ENCODE results near the gene SDF4.

SDF4 gene

DNA sequence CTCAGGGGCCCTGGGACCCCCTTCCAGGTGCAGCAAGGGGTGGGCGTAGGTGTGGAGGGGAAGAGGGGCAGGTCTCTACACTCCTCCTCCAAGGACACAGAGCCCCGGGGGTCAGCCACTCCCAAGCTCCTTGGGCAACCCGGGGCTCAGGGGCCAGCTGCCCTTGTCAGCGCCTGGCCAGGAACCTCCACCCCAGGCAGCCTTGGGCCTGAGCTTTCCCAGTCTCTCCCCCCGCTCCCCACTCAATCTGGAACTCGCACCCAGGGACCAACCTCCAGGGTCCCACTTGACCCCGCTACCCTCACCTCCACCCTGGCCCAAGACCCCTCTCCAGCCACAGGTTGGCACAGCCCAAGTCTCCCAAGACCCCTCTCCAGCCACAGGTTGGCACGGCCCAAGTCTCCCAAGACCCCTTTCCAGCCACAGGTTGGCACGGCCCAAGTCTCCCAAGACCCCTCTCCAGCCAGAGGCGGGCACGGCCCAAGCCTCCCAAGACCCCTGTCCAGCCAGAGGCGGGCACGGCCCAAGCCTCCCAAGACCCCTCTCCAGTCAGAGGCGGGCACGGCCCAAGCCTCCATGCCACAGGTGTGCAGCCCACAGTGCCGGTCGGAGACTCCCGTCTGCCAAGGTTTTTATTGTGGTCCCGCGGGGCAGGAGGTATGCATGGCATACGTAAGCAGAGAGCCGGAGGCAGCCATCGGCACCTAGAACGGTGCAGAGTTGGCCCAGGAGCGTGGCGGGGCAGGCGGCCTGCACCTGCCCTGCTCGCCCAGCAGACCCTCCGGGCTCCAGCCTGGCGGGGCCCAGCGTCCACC lies 20.9 kb downstream of the SDF4 start:
- DNase-seq: no peak

DNA sequence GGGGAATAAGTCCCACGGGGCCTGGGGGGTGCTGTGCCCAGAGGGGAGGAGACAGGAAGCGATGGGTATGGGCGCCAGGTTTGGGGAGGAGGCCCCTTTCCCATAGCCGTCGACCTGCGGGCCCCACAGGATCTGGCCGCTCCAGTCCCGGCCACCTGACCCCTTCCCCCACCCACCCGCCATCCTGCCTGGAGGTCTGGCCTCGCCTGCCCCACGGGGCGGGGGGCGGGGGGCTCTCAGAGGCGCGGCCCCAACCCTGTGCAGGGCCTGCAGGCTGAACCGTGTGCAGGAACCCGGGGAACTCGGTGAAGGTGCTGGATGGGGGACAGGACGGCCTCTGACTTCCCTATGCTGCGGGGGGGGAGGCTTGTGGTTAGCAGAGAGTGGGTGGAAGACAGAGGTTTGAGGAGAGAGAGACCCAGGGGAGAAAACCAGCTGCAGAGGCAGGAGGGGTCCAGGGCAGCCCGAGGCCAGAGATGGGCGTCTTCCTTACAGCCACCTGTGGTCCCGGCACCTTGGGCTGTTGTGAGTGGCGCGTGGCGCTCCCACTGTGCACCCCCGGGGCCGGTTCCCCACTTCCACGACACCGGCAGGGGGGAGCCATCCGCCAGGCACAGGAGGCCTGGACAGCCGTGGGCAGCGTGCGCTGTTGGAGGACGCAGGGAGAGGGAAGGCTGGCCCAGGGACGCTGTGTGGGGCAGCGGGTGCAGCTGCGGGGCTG lies 22.9 kb downstream of the SDF4 start:
- no peak for DNase-seq

DNA sequence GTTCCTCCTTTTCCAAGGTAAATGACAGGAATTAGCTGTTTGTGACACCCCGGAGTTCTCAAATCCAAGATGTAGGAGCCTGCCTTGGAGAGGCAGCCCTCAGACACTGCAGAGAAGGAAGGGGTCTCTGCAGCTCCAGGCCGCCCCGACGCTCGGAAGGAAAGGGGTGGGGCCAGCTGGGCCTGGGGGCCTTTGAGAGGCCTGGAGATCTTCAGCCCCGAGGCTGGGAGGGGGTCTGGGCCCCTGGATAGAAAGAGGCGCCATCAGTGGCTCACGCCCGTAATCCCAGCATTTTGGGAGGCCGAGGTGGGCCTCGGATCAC lies 24.3 kb downstream of the SDF4 start:
- DNase-seq: no peak

DNA sequence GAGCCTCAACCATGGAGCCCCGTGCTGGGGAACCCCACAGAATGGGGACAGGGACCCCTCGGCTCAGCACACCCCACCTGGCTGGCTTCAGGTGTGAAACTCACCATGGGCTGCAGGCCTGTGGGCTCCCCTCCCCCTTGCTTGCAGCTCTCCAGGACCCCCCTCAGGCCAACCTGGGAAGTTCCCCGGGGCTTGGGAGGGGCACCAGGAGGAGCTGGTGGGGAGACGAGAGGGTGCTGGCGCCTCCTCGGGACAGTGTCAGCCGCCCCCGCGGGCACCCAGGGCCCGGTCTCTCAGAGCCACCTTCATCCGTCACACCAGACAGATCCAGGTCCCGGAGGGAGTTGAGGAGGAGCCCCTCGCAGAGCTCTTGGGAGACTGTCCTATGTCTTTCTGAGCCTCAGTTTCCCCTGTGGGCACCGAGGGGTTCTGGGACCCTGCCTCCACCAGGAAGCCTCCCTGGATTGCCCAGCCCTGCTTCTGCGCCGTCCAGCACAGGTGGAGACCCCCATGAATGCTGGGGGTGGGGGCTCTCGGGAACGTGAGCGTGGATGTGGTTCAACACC lies 24.8 kb downstream of the SDF4 start:
- DNase-seq: no peak

DNA sequence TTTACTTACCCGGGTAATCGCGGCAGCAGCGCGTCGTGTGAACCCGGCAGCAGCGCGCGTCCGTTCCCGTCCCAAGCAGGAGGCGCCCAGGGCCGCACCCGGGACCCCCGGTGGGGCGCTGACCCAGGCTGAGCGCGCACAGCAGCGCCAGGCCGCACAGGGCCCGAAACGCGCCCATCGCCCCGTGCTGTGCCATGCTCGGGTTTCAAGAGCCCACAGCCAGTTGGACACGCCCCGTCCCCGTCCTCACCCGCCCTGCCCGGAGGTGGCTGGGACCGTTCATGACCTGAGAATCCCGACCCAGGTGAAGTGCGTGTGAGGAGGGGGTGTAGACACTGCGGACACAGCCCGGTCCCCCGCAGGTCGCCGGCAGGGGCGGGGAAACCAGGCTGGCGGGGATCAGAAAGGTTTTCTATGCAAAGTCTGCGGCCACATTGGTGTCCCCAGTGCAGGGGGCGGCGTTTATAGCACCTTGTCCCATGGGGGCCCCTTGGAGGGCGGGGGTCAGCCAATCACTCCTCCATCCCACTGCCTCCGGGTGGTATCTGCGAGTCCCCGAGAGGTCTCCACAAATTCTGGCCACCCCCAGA lies 25.3 kb downstream of the SDF4 start, which contains the start of gene TNFRSF18:
Gene TNFRSF18 (minus strand): TSS at position 217 of the 590 bp plus-strand sequence. CDS start 21 bp downstream, at position 196.
- no peak for DNase-seq

DNA sequence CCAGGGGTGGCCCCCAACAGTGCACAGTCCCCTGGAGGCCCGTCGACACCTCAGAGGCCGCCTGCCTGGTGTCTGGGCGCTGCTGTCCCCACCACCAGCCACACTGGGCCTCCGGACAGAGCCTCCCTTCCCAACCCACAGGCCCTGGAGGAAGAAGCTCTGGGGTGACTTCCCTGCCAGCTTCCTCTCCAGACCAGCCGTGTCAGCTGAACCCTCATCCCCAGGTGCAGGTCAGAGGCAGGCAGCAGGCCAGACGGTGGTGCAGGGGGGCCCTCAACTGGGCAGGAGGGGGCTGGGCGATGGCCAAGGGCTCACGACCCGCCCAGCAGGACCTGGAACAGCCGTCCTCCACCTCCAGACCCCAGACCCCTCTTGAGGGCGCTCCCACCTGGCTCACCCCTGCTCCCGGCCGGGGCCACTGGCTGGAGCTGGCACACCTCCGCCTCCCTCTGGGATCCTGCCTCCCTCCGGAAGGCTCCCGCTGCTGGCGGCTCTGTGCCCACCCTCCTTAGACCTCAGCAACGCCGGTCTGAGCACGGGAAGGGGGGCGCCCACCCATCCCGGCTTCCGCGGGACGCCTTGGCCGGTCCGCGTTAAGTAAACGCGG lies 25.9 kb downstream of the SDF4 start:
- no peak for DNase-seq

DNA sequence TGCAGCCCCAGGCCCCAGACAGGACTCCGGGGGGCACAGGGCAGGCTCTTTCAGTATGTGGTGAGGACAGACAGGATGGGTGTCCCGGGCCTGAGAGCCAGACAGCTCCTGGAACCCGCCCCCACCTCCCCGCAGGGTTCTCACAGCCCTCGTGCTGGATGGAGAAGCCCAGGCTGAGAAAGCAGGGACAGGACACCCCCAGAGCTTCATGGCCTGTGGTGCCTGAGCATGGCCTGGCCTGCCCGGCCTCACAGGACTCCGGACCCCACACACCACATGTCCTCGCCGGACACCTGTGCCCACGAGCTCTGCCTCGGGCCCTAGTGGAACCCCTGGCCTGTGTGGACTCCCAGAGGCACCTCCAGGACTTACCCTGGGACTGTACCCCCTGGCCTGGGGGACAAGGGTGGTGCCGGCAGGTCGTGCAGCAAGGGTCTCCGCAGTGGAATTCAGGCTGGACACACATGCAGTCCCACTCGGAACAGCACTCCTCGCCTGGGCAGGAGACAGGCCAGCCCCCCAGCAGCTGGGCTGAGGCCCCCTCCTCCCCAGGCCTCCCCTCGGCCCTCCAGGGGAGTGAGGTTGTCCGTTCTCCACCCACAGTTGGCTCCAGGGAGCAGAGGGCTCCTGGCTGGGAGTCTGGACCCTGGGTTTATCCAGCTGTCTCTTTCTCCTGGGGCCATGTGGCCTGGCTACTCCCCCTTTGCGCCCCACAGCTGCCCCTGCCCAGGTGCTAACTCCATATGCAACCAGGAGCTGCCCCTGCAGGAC lies 26.6 kb downstream of the SDF4 start:
- DNase-seq: no peak

DNA sequence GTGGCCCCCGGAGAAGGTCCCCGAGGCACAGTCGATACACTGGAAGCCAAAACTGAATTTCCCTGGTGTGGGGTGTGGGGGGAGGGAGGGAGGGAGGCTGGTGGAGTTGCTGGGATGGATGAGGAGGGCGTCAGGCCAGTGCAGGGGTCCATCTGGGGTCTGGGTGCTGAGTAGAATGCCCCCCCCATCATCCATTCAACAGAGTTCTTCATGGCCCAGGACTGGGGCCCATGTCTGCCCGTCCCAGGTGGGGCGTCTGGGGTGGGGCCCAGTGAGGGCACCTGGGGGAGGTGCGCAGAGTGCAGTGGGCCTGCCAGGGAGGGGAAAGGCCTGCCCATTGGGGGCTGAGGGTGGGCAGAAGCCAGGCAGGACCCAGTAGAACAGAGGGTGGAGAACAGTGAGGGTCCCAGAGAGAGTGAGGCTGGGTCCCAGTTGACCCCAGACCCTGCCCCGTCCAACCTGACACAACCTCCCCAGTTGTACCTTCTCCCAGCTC lies 27.3 kb downstream of the SDF4 start:
- DNase-seq: no peak

DNA sequence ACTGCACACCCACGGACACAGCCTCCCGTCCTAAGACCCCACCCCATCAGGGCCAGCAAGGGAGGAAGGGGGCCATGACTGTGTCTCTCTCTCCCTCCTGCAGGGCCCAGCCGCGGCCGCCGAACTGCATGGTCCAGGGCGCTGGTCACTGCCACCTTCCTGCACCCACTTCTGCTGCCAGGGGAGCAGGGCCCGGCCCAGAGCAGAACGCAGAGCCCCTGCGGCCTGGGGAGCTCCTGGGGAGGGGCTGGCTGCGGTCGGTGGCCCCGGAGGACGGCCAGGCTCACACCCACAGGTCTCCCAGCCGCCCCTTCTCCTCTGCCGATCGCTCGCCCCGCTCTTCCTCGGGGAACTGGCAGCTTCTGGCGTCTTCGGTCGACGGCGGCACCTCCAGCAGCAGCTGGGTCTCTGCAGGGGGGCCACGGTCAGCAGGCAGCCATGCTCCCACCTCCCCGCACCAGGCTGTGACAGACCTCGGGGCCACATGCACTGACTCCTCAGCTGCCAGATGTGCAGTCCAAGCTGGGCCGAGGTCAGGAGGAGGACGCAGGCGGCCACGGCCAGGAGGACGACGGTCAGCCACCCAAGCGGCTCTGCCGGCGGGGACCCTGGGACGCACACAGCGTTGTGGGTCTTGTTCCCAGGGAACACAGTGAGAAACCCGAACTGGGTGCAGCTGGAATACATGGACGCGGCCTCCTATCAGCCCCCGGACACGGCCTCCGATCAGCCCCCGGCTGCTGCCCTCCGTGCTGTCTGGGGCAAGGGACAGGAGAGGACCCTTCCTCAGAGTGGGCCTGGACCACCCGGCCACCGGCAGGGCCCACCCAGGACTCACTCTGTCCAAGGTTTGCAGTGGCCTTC lies 28.0 kb downstream of the SDF4 start:
- DNase-seq: no peak

DNA sequence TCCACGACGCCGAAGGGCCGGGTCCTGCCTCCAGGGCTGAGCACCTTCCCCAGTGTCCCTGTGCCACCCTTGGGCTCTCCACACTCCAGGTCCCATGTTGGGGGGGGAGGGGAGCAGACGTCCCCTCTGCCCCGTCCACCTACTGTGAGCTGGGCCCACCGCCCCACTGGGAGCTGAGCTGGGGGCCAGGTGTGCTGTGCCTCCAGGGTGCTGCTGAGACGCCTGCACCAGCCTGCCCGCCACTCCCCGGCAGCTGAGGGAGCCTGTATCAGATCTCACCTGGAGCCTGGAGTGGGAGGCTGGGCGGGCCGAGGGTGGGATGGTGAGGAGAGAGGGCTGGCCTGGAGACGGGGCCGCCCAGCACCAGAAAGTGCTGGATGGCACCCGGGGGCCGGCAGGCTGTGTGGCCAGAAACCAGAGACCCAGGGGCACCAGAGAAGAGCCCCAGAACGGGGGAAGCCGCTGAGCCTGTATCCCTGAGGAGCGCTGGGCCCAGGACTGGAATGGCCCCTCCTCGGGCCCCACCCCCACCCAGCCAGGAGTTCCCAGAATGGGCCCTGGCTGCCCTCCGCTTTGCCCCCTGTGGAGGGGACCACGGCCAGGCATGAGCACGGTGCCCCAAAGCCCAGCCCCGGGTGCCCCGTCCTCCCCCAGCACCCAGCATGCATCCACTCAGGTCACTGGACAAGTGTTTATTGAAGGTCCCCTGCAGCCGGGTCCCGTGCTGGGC lies 28.8 kb downstream of the SDF4 start:
- DNase-seq: no peak

DNA sequence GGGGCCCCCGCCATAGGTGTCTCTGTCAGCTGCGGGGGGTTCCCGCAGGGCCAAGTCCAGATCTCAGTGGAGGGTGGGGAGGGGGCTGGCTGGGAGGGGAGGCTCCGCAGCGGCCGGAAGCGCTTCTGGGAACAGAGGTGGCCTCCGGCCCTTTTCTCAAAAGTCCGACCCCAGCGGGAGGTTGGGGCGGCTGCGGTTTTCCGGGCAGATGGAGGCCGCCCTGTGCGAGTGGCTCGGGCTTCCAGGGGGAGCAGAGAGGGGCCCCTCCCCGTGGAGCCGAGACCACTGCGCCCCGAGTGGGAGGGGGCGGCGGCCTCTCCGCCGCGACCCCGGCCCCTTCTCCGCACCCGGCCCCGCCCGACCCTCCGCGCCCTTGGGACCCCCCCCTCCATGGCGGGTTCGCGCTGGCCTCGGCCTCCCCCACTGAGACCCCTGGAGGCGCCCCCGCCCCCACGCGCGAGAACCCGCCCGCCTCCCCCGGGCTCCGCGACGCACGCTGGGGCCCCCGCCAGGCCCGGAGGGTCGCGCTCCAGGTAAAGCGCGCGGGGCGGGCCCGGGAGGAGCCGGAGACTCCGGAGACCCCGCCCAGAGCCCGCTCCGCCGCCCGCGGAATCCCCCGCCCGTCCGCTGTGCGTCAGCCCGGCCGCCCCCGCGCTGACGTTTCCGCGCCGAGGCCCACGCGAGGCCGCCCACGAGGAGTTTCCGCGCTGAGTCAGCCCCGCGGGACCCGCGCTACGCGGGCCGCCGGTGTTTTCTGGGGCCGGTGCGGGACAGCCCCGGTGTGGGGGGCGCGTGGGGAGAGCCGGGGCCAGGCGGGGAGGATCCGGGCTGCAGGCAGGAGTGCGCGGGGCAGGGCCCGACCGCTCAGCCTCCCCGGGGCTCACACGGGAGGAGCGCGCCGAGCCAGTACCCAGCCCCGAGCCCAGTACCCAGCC lies 30.7 kb downstream of the SDF4 start:
- no peak for DNase-seq

DNA sequence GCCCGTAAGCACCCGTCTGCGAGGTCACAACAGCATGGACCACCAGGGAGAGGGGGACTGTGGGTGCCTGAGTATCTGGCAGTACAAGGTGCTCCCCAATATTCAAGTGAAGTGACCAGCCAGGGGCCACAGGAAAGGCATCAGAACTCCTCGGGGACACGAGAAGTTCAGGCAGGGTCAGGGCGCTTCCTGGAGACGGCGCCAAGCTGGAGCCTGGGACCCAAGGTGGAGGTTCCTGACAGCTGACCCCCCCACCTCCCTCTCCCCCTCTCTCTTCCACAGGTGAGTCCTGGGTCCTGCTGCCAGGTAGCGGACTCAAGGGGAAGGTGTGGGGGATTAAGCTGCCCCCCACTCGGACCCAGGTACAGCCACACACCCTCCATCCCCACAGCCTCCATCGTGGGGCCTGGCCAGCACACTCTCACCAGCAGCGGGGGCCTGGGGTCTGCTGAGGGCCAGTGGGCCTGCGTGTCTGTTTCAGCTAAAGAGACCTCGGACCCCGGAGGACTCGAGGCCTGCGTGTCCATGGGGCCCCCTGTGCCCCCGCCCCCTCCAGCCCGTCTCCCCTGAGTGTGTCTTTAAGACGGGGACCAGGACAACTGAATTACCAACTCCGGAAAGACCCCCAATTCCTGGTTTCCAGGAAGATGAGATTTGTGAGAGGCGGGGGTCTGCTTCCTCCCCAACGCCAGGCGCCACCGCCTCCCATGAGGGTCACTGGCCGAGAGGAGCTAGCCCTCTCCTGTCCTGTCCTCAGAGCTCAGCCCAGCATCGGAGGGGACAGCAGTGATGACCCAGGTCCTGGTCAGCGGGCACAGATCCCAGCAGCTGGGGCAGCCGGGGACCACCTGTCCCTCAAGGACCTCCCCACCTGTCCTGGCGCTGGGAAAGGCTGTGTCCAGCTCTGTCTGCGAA lies 31.6 kb downstream of the SDF4 start:
- no peak for DNase-seq

DNA sequence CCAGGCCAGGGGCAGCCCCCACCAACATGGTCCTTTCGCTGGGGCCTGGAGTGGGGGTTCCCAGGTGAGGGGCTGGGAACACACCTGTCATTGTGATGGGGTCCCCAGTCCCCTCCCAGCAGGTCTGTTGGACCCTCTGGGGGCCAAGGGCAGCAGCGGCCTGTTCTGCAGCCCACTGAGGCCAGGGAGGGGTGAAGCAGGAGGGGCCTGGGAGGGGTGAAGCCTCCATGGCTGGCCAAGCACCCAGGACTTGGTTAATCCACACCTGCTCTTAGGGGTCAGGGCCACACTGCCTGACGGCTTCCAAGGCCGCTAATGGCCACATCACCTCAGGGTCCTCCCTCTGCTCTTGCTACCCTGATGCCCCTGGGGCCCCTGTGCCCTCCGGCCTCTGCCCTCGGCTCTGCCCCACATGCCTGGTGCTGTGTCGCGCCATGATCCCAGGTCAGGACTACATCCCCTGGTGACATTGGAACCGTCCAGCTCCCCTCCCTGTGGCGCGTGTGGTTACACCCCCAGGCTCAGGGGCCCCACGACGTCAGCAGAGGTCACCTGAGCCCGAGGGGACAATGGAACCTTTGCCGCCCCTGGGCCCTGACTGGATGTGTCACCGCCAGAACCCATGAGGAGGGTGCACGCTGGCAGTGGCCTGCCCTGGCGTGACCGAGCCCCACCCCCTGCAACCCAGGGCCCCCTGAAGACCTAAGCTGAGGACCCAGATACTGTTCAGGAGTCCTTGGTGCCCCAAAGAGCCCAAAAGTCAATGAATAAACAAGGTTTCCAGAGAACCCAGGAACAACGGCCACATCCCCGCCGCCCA lies 32.5 kb downstream of the SDF4 start:
- DNase-seq: no peak

DNA sequence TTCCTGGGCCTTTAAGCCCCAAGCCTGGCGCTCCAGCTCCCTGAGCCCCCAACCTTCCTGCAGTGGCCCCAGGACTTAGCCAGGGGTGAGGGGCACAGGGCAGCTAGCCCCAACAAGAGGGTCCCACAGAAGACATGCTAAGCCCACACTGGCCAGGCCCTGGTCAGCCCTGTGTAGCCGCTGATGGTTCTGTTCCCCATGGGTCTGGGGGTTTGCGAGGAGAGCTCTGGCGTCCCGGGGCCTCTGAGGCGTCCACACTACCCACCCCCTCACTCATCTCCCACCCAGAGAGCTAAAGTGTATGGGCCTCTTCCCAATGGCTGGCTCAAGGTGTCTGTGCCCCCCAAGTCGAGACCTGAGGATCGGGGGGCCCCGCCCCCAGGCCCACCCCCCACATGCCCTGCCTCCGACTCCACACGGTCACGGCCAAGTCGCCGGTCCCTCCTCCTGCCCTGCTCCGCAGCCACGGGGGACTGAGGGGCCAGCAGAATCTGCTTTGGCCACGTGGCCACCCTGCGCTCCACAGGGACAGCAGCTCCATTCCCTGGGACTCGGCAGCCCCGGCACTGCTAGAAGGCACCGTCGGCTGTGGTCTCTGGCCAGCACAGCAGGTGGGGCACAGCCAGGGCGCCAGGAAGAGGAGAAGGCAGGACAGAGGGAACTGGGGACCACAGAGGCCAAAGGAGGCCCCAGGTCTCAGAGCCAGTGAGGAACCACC lies 33.2 kb downstream of the SDF4 start:
- no peak for DNase-seq

DNA sequence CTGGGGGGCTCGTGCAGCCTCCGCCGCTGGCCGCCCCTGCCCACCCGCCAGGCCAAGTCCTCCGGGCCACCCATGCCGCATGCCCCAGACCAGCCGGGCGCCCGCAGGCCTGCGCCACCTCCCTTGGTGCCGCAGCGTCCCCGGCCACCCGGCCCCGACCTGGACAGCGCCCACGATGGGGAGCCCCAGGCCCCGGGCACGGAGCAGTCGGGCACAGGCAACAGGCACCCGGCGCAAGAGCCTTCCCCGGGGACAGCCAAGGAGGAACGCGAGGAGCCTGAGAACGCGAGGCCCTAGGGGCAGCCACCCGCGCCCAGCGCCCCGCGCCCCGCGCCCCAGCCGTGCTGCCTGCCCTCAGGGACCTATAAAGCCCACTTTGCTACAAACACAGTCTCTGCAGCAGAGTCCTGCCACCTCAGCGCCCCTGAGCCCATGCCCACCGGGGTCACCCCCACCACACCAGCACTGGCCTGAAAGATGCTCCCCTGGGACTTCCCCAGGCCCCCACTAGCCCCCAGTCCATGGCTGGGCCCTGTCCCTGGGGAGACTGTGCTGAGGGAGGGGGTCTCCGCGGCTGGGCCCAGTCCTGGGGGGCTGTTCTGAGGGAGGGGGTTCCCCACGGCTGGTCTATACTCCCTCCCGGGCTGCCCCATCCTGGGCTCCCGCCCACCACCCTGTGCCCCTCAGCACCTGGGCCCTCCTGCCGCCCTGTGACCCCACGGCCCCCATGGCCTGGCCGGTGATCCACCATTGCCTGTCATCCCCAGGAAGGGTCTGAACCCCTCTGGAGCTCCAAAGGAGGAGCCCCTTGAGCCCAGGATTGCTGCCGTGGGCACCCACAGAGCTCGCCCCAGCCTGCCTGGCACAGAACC lies 34.0 kb downstream of the SDF4 start:
- DNase-seq: no peak

DNA sequence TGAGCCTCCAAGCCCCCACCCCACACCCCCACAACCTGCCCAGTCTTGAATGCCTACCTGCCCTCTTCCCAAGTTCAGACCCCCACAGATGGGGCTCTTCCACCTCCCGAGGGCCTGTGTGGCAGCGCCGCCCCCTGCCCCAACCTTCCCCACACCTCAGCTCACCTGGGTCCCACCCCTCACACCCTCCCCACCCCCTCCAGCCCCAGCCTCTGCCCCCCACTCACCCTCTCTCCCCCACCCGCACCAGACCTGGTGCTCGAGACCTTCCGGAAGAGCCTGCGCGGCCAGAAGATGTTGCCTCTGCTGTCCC lies 34.7 kb downstream of the SDF4 start:
- DNase-seq: no peak

Measured in midbrain (tissue), 1 donor.